H1 (cell line): ENCODE data around the gene C4orf46. TPM values are rescaled to one million over a fixed set of nuclear protein-coding genes. Genes with fewer than 3 reads are reported as not detected.

ENCODE experiments used
- BRCA1 ChIP-seq: IDR thresholded peaks from 2 replicates; pipeline ENCODE4 v1.6.1; 2012; ENCODE audit warnings: low read depth, low read length, improper control_type of control experiment
- CTCF ChIP-seq, 3 experiments: IDR thresholded peaks; 1 replicate in 2 of 3; 2 replicates in 1 of 3; pipeline versions ENCODE4 v1.5.1 to v1.6.1; 2011; ENCODE audit warnings: low read length in 3 of 3, mild to moderate bottlenecking in 3 of 3, inconsistent platforms in 2 of 3, low read depth in 1 of 3, moderate library complexity in 1 of 3; ENCODE audit not compliant: insufficient read depth in 1 of 3; ENCODE audit errors: control extremely low read depth in 1 of 3
- EZH2 ChIP-seq: fragments of 200-600 bp; sonication (generic); IDR thresholded peaks from 2 replicates; pipeline ENCODE4 v1.7.1; 2012; ENCODE audit warnings: low read depth, mild to moderate bottlenecking, moderate library complexity, low read length, inconsistent platforms; ENCODE audit not compliant: severe bottlenecking
- MAX ChIP-seq: IDR thresholded peaks from 2 replicates; pipeline ENCODE4 v1.6.1; 2012; ENCODE audit warnings: inconsistent platforms
- RAD21 ChIP-seq, 2 experiments: IDR thresholded peaks in 1 of 2; conservative IDR thresholded peaks in 1 of 2; 2 replicates each; pipeline ENCODE4 v1.6.1; 2011; ENCODE audit warnings: low read depth in 2 of 2, low read length in 2 of 2, improper control_type of control experiment in 1 of 2, inconsistent platforms in 1 of 2, mild to moderate bottlenecking in 1 of 2, moderate library complexity in 1 of 2
- SP2 ChIP-seq: IDR thresholded peaks from 2 replicates; pipeline ENCODE4 v1.6.1; 2012; ENCODE audit warnings: mild to moderate bottlenecking, low read length, inconsistent platforms
- TAF1 ChIP-seq: IDR thresholded peaks from 2 replicates; pipeline ENCODE4 v1.6.1; 2011; ENCODE audit warnings: mild to moderate bottlenecking, low read depth, low read length
- TBP ChIP-seq: IDR thresholded peaks from 2 replicates; pipeline ENCODE4 v1.6.1; 2011; ENCODE audit warnings: low read depth, low read length, improper control_type of control experiment
- TEAD4 ChIP-seq: IDR thresholded peaks from 2 replicates; pipeline ENCODE4 v1.6.1; 2012; ENCODE audit warnings: low read depth, low read length, inconsistent platforms, mixed read lengths
- polyA plus RNA-seq, 7 experiments: library from polyadenylated mRNA; depleted of rRNA in 3 of 7; stranded (reverse) in 5 of 7; unstranded in 2 of 7; fragments of >200 nt in 5 of 7; fragments of 200-250 nt in 2 of 7; gene quantifications; 1 replicate in 5 of 7; 2 replicates in 1 of 7; 4 replicates in 1 of 7; pipeline versions ENCODE4 v1.2.1 to v1.2.3, GENCODE V29; 2011 to 2013; ENCODE audit warnings: missing spikeins in 2 of 7, mixed read lengths in 2 of 7
- total RNA-seq: library from RNA; stranded (reverse); fragmentation: NEBNext Ultra II Directional; extraction: Animal tissue kit (Norgen Biotek cat#: 25700); gene quantifications from 2 replicates; pipeline ENCODE4 v1.2.1, GENCODE V29; 2021

C4orf46 gene
- total and polyA plus RNA-seq, 2 of the 8 experiments (the other 6 are each of a cell fraction or from before 2014, with no cell fraction given): 19.8 to 28.6 TPM

GRCh38 chr4:158715802-158716201 is 44.1 kb upstream of the C4orf46 start (continued):
- TF ChIP-seq TAF1 (no peak), EZH2 (no peak), TEAD4 (no peak), SP2 (no peak), CTCF (IDR thresholded peaks at IDR 0.05; ENCODE audit: control extremely low read depth in 1 of 3, insufficient read depth in 1 of 3, low read depth in 1 of 3, low read length in 3 of 3) (no peak), RAD21 (IDR thresholded peaks at IDR 0.05 in 1 of 2, conservative IDR thresholded peaks at IDR 0.05 in 1 of 2; ENCODE audit: low read depth in 2 of 2, low read length in 2 of 2) (no peak), TBP (no peak), MAX (no peak), BRCA1 (no peak)
